ENCODE measurements around the gene EMP3. TPM values are rescaled to one million over a fixed set of nuclear protein-coding genes. Genes with fewer than 3 reads are reported as not detected.

The EMP3 gene
- total and polyA plus RNA-seq, 2 of the 13 experiments (the other 11 are each of a cell fraction or from before 2014, with no cell fraction given), result 2.2 to 7.8 TPM

DNA sequence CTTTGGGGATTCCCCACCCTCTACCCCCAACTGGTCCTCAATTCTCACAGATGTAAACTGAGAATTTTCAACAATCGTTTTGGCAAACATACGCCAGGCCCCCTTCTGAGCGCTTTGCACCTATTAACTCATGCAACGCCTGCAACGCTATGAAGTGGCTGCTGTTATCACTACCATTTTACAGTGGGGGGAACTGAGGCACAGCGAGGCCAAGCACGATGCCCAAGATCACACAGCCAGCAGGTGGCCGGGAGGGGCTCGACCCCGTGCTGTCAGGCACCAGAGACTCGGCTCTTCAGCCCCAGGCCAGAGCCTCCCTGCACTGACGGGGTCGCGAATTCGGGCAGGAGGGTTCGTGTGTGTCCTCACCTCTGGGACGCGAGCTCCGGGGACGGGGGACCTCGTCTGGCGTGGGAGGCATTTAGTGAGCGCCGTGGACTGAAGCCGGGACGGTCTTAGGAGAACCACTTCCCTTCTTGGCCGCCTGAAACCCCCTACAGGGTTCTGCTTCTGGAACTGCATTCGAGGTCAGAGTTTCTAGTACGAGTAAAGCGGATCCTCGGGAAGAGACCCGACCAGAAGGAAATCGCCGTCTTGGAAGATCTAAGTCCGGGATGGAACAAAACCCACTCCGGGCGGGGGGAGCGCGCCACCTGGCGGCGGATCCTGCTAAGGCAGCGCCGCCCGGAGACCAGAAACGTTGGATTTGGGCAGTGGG, 34.4 kb upstream of the EMP3 start (continued):
- TF ChIP-seq AKNA (CRISPR knock-in tag; IDR thresholded peaks at IDR 0.05; ENCODE audit: borderline replicate concordance), result no peak
- TF ChIP-seq SALL1 (CRISPR knock-in tag; IDR thresholded peaks at IDR 0.05), result peak; percentile 30; the same call in 1 of the 2 replicates
- TF ChIP-seq ZNF580 (CRISPR knock-in tag; IDR thresholded peaks at IDR 0.05; ENCODE audit: borderline replicate concordance, low read depth), result no peak
- TF ChIP-seq ZBTB7B (CRISPR knock-in tag; IDR thresholded peaks at IDR 0.05), result 0 out of 2 replicates have a peak, but pooled peaks have one; percentile 67
- no peak for TF ChIP-seq ZNF451 (CRISPR knock-in tag; IDR thresholded peaks at IDR 0.05)
- peak; percentile 69; the same call in 1 of the 2 replicates for TF ChIP-seq ATF7-NPFF (CRISPR knock-in tag; IDR thresholded peaks at IDR 0.05; ENCODE audit: low read depth)
- TF ChIP-seq, protein P1, sequence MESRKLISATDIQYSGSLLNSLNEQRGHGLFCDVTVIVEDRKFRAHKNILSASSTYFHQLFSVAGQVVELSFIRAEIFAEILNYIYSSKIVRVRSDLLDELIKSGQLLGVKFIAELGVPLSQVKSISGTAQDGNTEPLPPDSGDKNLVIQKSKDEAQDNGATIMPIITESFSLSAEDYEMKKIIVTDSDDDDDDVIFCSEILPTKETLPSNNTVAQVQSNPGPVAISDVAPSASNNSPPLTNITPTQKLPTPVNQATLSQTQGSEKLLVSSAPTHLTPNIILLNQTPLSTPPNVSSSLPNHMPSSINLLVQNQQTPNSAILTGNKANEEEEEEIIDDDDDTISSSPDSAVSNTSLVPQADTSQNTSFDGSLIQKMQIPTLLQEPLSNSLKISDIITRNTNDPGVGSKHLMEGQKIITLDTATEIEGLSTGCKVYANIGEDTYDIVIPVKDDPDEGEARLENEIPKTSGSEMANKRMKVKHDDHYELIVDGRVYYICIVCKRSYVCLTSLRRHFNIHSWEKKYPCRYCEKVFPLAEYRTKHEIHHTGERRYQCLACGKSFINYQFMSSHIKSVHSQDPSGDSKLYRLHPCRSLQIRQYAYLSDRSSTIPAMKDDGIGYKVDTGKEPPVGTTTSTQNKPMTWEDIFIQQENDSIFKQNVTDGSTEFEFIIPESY (CRISPR knock-in tag; IDR thresholded peaks at IDR 0.05), result no peak
- TF ChIP-seq ZNF724P (CRISPR knock-in tag; IDR thresholded peaks at IDR 0.05; ENCODE audit: borderline replicate concordance), result 0 out of 2 replicates have a peak, but pooled peaks have one; percentile 29
- TF ChIP-seq, protein P2, sequence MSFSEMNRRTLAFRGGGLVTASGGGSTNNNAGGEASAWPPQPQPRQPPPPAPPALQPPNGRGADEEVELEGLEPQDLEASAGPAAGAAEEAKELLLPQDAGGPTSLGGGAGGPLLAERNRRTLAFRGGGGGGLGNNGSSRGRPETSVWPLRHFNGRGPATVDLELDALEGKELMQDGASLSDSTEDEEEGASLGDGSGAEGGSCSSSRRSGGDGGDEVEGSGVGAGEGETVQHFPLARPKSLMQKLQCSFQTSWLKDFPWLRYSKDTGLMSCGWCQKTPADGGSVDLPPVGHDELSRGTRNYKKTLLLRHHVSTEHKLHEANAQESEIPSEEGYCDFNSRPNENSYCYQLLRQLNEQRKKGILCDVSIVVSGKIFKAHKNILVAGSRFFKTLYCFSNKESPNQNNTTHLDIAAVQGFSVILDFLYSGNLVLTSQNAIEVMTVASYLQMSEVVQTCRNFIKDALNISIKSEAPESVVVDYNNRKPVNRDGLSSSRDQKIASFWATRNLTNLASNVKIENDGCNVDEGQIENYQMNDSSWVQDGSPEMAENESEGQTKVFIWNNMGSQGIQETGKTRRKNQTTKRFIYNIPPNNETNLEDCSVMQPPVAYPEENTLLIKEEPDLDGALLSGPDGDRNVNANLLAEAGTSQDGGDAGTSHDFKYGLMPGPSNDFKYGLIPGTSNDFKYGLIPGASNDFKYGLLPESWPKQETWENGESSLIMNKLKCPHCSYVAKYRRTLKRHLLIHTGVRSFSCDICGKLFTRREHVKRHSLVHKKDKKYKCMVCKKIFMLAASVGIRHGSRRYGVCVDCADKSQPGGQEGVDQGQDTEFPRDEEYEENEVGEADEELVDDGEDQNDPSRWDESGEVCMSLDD (CRISPR knock-in tag; IDR thresholded peaks at IDR 0.05; ENCODE audit: borderline replicate concordance), result no peak
- TF ChIP-seq SRSF1 (optimal IDR thresholded peaks at IDR 0.05; ENCODE audit: low read depth, low read length), result no peak
- TF ChIP-seq ZNF567 (CRISPR knock-in tag; IDR thresholded peaks at IDR 0.05; ENCODE audit: borderline replicate concordance), result no peak
- TF ChIP-seq, protein P3, sequence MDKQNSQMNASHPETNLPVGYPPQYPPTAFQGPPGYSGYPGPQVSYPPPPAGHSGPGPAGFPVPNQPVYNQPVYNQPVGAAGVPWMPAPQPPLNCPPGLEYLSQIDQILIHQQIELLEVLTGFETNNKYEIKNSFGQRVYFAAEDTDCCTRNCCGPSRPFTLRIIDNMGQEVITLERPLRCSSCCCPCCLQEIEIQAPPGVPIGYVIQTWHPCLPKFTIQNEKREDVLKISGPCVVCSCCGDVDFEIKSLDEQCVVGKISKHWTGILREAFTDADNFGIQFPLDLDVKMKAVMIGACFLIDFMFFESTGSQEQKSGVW (CRISPR knock-in tag; IDR thresholded peaks at IDR 0.05; ENCODE audit: borderline replicate concordance), result no peak
- peak; percentile 43; the same call in 1 of the 2 replicates for TF ChIP-seq MYPOP (CRISPR knock-in tag; IDR thresholded peaks at IDR 0.05)
- peak; percentile 74 for TF ChIP-seq KDM2A (CRISPR knock-in tag; IDR thresholded peaks at IDR 0.05; ENCODE audit: borderline replicate concordance, low read depth)
- TF ChIP-seq WIZ (CRISPR knock-in tag; IDR thresholded peaks at IDR 0.05), result no peak
- peak; percentile 40; the same call in 1 of the 2 replicates for TF ChIP-seq SMC3 (IDR thresholded peaks at IDR 0.05; ENCODE audit: low read length)
